NCI-H460 (cell line): ENCODE data around the gene CDH23. TPM values are rescaled to one million over a fixed set of nuclear protein-coding genes. Genes with fewer than 3 reads are reported as not detected.
"Not testable (repeated sequence)": the region's sequence is repeated elsewhere in the genome, so short reads cannot be mapped to it uniquely, and the experiment has no call there.

ENCODE experiments used
- DNase-seq: peaks from one replicate; pipeline ENCODE4 v3.0.0-alpha.2; 2016; ENCODE audit warnings: low read depth; ENCODE audit errors: extremely low read depth
- total RNA-seq: library from RNA; depleted of rRNA; stranded (reverse); fragments of >200 nt; shearing (Covaris generic); gene quantifications from 2 replicates; pipeline ENCODE4 v1.2.3, GENCODE V29; 2014

The CDH23 gene
- total RNA-seq, 1 experiment from 2014 or later, result under 0.01 TPM

DNA sequence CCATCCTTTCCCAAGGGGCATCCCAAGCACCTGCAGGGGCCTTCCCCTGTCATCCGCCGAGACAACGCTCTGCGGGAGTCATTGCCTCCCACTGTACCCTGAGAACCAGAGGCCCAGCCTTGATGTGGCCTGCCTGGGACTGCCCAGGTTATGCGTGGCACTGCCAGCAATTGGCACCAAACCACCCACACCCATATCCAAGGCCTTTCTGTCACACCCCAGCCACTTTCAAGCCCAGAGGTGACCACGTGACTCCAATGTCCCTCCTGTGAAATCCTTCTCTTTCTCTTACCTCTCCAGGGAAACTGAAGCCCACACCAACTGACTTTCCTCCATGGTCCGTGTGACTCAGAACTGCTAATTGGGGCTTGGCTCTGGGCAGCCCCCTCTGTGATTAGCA, 198.9 kb downstream of the CDH23 start:
- DNase-seq, result no peak

DNA sequence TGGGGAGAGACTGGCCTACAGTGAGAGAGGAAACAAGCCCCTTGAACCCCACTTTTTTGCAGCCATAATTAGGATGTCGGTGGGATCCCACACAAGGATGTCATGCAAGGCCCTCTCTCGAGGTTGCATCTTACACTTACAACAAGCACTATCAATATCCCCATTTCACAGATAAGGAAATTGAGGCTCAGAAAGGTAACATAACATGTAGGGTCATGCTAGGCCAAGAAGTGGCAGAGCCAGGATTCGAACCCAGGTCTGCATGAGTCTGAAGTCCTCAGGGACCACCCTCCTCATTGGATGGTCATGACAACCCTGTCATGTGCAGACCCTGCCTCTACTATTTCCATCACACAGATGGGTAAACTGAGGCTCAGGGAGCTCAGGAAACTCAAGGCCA, 199.4 kb downstream of the CDH23 start:
- DNase-seq, result no peak

DNA sequence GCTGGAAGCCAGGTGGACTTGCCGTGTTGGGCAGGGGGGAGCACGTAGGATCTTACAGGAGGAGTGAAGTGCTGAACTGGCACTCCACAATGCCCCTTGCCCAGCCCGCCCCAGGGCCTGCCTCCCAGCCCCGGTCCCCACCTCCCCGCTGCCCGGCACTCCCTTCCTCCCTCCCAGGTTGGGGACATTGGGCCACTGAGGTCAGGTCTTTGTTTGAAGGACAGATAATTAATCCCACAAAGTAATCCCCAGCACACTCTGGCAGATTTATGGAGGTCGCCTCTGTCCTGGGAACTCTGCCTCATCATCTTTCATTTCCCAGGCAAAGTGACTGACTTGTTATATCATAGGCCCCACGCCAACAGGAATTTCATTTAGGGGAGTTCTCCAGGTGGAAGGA, 200.0 kb downstream of the CDH23 start:
- DNase-seq, result no peak

DNA sequence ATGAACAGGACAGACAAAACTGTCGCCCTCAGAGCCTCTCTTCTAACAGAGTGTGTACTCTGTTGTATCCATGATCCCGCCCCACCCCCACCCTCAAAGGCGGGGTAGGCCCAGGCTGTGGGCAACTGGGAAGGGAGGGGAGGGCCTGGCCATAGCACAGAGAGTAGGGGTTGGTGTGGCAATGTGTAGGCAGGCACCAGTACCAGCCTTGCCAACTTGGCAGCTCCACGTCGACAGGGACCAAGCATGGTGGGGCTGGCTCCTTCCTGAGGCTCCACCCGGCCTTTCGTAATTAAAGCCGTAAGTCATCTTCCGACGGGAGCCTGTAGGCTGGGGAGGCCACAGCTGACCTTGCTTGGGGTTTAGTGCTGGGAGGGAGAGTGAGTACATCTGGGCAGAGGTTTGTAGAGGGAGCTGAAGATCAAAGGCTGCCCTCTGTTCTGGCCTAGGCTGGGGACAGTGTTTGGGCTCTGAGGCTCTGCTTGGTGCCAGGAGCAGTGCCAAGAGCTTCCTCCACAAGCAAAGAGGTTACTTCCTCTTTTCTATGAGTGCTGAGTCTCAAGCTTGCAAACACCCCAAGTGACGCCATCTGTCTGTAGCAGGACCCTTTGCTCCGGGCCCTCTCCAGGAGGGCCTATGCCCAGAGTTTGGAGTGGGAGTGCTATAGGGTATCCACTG, 201.2 kb downstream of the CDH23 start:
- DNase-seq, result no peak

DNA sequence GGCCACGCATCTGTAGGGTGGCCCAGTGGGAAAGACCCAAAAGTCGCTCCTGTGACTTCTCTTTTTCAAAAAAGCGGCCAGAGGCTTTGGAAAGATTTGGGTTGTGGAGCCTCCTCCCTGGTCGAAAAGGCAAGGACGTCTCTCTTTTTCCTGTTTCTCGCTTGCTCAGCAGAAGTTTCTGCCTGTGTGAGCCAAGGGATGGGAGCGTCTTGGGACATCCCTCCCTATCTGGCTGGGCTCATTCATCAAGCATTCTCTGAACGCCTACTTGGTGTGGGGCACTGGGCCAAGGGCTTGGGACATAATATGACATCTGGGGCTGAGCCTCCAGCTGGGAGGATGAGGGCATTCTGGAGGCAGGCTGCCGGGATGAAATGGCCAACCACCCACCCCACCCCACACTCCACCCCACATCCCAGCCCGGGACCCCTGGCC, 201.9 kb downstream of the CDH23 start:
- no peak for DNase-seq

DNA sequence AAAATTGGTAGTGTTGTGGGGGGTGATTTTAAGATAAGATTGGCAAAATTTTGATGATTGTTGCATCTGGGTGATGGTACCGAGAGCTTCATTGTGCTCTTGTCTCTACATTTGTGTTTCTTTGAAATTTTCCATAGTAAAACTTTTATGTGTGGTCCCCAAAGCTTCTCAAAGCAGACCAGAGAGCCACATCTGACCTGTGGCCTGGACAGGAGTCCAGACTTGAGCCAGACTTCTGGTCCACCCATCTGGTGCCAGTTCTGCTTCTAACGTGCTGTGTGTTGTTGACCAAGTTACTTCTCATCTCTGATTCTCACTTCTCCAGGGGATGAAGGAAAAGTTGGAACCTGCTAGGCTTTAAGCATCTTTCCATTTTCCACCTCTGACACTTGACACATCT, 202.8 kb downstream of the CDH23 start:
- no peak for DNase-seq

DNA sequence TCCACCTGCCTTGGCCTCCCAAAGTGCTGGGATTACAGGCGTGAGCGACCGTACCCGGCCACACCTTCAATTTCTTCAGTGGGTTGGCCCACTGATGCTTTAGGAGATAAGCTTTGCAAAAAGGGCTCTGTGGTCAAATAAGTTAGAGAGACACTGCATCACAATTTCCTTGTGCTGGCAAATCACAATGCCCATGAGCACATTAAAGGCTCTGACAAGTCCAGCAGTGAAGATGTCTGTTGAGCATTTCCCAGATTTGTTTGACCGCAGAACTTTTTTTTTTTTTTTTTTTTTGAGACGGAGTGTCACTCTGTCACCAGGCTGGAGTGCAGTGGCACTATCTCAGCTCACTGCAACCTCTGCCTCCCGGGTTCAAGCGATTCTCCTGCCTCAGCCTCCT, 203.5 kb downstream of the CDH23 start:
- not testable (repeated sequence) for DNase-seq

DNA sequence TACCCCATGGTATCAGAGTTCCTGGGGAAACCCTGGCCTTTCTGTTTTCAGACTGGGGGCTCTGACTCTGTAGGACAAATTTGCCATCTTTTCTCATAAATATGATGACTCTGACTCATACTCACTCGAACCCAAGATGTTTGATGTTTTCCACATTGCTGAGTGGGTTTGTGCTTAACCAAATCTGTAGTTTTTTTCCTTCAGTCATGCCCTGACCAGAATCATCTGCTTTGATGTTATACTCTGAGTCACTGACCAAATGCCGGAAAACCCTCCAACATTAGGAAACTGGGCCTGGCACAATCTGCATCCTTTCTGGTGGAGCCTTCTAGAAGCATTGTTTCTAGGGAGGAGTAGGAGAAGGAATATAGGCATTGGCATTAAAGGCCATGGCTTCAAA, 204.1 kb downstream of the CDH23 start:
- no peak for DNase-seq

DNA sequence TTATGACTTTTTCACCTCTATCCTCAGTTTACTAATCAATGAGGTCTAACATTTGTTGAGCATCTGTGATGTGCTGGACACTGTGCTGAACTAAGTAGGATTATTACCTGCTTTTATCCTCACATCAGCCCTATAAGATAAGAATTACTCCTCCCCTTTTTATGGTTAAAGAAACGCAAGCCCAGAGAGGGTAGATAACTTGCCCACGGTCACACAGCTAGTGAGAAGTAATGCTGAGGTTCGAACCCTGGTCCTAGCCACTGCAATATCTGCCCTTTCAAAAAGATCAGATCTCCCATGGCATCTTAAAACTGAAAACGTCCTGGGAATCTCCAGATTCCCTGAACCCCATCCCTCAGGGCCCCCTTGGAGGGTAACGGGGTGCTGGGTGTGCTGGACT, 204.6 kb downstream of the CDH23 start:
- no peak for DNase-seq

DNA sequence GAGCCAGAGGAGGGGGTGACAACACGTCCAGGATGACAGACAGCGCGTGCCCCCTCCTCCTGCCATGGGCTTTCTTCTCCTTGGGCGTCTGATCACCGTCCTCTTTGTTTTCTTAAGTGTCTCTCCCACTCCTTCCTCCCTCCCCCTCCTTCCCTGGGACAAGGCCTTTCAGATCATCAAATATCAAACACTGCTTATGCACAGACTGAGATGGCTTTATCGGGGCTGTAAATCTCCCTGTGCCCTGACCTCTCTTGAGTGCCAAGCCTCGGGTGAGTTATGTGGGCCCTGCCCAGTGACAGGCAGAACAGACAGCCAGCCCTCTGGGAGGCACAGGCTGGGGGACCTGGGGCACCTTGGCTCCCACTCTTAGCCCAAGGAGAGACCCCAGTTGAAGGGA, 206.4 kb downstream of the CDH23 start:
- DNase-seq, result no peak

DNA sequence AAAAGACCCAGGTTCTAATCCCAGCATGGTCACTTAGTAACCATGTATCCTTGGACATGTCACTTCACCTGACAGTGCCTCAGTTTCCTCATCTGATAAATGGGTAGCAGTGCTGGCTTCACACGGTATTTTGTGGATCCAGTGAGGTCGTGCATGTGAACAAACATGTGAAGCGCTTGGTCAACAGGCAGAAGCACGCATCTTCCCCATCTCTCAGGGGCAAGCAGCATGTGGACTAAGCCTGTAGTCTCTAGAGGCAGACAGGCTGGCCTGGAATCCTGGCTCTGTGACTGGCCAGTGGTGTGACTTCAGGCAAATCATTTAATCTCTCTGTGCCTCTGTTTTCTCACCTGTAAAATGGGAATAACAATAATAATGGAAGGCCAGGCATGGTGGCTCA, 207.0 kb downstream of the CDH23 start:
- DNase-seq, result no peak

DNA sequence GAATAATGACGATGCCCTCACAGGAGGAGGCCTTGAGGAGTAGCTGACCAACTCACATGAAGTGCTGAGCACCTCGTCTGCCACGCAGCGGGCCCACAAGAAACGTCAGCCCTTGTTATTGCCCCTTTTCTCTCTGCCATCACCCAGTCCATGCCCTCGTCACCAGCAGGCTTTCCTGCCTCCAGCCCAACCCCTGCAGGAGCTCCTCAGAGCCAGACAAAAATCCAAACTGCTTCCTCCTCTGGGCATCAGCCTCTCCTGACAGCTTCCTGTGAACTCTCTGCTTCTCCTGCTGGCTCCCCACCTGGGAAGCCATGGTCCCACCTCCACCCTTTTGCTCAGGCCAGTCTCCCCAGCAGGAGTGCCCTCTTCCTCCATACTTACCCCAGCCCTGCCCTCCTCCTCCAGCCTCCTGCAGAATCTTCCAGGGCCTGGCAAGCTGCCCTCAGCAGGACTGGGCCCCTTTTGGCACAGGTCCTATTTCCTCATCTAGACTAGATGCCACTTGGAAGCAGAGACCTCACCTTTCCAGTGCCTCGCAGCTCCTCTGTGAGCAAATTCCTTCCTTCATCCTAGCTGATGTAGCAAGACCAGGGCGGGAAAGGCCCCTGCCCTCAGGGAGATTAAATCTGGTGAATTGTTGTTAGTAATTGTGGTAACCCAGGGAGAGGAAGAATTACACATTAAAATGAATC, 207.8 kb downstream of the CDH23 start:
- no peak for DNase-seq

DNA sequence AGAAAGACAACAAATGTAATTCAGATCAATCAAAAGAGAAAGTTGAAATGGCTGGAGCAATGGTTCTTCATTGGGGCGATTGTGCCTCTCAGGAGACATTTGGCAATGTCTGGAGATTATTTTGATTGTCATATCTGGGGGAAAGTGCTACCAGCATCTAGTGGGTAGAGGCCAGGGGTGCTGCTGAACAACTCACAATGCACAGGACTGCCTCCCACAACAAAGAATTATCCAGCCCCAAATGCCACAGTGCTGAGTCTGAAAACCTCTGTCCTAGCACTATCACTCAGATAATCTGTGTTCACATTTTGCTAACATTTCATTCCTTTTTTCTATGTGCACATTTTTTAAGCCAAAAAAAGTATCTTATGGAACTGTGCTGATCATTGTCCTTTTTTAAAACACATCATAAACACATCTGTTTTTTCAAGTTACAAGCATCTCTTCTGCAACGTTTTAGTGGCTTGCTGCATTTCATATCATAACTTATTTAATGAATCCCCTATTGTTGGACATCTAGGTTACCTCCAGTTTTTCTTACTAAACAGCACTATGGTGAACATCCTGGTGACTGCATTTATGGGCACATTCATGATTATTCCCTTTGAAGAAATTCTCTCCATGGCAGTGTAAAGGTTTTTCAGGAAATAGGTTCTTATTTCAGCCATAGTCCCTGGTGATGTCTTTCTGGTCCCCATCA, 208.7 kb downstream of the CDH23 start:
- no peak for DNase-seq

DNA sequence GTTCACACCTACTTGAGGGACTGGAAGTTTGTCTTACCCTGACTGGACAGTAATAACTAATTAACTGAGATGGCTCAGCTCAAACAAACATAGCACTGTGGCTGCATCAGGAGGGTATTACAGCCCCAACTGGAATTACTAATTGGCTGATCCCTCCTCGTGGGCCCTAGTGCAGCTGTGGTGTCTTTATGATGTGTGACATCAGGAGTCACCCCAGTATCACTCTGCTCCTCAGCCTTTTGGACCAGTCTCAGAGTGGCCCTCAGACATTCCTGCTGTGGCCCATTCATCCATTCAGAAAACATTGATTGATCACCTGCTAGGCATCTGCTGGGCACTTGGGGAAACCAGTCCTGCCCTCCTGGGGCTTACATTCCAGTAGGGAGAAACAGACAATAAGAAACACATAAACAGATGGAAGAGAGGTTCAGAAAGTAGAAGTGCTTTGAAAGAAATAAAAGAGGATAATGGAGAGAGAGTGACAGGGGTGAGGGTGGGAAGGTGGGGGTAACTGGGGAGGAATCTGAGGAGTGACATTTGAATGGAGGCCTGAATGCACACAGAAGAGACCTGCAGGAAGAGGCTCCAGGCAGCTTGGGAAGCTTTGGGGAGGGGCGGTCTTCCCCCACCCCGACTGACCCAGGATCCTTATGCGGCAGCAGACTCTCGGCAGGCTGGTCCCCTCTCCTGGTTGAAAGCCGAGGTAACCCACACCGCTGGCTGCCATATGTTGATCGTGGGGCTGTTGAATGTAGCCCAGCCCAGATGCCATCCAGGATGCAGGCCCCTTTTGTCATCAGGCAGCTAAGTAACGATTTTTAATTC, 209.7 kb downstream of the CDH23 start:
- DNase-seq, result no peak

DNA sequence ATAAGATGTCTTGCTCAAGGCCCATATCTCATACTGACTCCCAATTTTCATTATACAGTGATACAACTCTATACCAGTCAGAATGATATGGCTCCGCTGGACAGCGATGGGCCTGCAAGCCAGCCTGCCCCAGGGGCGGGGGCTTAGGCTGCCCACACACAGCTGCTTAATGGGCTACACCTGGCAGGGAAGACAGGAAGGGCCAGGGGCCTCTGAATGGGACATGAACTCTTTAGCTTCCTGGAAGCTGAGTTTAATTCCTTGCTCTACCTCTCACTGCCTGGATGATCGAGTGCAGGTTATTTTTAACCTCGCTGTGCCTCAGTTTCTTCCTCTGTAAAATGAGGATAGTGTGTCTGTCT, 210.3 kb downstream of the CDH23 start:
- DNase-seq, result no peak

DNA sequence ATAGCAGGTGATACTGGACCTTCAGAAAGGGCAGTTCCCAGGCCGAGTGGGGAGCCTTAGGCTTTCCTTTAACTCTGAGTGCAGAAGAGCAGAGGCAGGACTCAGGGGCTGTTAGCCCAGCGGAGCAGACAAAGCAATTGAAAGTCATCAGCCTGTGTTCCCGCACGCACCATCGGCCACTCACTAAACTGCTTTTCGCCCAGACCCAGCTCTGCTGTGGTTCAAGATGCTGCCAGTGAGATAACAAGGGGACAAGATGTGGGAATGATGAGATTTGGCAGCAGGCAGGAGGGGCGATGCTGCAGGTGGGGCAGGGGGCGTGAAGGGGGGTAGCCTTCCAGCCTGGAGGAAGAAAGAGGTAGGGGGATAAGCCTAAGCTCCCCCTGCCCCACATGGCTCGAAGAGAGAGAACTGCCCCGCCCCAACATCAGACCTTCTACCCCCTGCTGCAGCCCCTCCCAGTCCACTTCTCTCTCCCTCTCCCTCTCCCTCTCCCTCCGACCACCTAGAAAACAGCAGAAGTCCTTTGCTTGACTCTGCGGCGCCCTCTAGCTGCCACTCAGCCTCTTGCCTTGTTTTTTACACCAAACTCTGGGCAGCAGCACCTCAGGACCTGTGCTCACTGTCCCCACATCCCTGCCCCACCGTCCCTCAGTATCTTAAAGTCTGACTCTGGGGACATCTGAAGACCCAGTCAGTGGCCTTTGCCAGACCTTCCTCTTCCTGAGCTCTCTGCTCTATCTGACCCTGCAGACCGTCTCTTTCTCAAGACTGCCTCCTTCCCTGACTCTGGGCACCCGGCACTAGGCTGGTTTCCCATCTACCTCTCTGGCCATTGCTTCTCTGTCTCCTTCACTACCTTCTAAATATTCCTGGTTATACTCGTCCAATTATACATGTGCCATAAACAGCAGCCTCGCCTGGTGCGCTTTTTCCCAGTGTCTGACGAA, 212.4 kb downstream of the CDH23 start:
- DNase-seq, result peak; percentile 52

DNA sequence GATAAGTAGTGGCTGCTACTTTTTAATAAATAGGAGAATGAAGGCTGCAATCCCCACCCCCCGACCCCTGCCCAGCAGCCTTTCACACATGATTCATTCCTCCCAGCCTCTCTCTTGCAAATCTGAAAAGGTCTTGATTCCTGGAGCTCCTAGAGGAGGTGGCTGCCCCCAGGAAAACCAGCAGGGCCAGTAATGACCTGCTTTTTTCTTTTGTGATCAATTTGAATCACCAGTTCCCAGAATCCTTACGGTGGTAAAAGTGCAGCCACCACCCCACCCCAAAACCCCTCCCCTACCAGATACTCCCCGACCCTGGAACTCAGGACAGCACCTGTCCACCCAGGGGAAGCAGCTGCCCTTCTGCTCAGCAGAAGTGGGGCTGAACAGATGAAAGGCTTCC, 213.9 kb downstream of the CDH23 start:
- DNase-seq, result no peak

DNA sequence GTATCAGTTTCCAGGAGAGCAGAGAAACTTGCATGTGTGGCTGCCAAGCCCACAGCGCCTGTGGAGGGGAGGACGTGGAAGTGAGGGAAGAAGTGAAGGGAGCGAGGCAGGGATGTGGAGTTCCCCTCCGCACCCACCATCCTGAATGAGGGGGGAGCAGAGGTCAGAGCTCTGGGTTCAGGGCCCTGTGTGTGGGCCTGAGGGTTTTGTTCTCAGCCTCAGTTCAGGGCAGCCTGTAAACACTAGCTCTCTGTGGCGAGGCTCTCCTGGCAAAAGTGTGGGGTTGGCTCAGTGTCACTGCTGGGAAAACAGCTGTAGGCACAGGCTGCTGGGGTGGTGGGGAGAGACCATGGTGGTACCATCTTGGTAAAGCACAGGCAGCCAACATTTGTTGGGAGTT, 214.4 kb downstream of the CDH23 start:
- DNase-seq, result no peak

DNA sequence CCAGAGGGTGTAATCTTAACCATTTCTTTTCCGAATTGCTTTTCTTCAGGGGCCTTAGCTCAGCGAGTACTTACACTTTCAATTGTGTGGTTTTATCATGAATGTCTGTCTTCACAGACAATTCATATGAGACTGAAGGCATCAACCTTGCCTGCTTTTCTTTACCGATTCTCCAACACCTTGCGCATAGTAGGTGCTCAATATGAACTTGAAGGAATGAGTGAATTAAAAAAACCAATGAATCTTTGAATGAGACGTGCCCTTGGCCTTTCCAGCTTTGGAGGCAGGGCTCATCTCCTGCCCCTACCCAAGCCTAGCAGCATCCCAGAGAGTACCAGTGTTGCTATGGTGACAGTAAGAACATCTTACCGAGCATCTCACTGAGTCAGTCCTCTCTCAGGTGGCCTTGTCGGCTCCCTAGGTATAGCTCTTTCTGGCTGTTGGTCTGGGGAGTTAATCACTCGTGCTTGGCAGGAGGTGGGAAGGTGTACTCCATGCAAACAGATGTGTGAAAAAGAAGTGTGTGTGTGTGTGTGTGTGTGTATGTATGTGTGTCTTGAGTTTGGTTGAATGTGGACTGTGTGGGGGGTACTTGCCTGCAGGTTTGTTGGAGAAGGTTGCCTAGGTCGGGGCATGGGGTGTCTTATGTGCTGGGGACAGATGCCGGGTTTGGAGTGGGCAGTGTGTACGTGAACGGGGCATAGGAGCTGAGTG, 215.1 kb downstream of the CDH23 start:
- DNase-seq, result no peak
